HL-60 (cell line): ENCODE measurements around the gene ARFGEF3.

ENCODE experiments used
- DNase-seq, 2 experiments: peaks; one replicate each; pipeline ENCODE4 v3.0.0-alpha.2; 2010 to 2020; ENCODE audit warnings: low read depth in 1 of 2, low spot score in 1 of 2
- H3K27ac ChIP-seq: fragments of 250-450 bp; sonication (Bioruptor Pico); replicated peaks from 2 replicates; pipeline ENCODE4 v1.5.1; 2020; ENCODE audit warnings: mild to moderate bottlenecking, moderate library complexity
- H3K27me3 ChIP-seq: fragments of 250-450 bp; sonication (Bioruptor Pico); 2 replicates; pipeline ENCODE4 v1.5.1; 2021; ENCODE audit warnings: mild to moderate bottlenecking, moderate library complexity; ENCODE audit not compliant: insufficient read depth, poor library complexity, severe bottlenecking
- H3K4me3 ChIP-seq: replicated peaks from 2 replicates; pipeline ENCODE4 v1.5.1; 2011; ENCODE audit warnings: mild to moderate bottlenecking, control low read depth, low read length; ENCODE audit not compliant: insufficient read depth
- GABPA ChIP-seq: IDR thresholded peaks from 2 replicates; pipeline ENCODE4 v1.6.1; 2012; ENCODE audit warnings: low read depth
- POLR2AphosphoS5 ChIP-seq: IDR thresholded peaks from 2 replicates; pipeline ENCODE4 v1.6.1; 2012; ENCODE audit warnings: low read depth
- SPI1 ChIP-seq: IDR thresholded peaks from 2 replicates; pipeline ENCODE4 v1.6.1; 2012; ENCODE audit warnings: low read depth, mild to moderate bottlenecking, borderline replicate concordance
- TF ChIP-seq, protein P1 (sequence below): IDR thresholded peaks from one replicate; pipeline ENCODE4 v1.5.1; 2011; ENCODE audit warnings: low read length, control low read depth, inconsistent platforms; ENCODE audit not compliant: insufficient read depth
- TF ChIP-seq, protein P2 (sequence below): IDR thresholded peaks from 2 replicates; pipeline ENCODE4 v1.6.1; 2012; ENCODE audit warnings: low read depth; ENCODE audit not compliant: insufficient replicate concordance

The ARFGEF3 gene

GRCh38 chr6:138205437-138206094 lies 43.8 kb downstream of the ARFGEF3 start:
- Histone ChIP-seq H3K4me3 (no peak overlapping the region), H3K27me3 (no peaks in the 10 kb centered on the region), H3K27ac (no peak overlapping the region)
- TF ChIP-seq GABPA, result no peak
- TF ChIP-seq POLR2AphosphoS5, result no peak
- TF ChIP-seq, protein P1, sequence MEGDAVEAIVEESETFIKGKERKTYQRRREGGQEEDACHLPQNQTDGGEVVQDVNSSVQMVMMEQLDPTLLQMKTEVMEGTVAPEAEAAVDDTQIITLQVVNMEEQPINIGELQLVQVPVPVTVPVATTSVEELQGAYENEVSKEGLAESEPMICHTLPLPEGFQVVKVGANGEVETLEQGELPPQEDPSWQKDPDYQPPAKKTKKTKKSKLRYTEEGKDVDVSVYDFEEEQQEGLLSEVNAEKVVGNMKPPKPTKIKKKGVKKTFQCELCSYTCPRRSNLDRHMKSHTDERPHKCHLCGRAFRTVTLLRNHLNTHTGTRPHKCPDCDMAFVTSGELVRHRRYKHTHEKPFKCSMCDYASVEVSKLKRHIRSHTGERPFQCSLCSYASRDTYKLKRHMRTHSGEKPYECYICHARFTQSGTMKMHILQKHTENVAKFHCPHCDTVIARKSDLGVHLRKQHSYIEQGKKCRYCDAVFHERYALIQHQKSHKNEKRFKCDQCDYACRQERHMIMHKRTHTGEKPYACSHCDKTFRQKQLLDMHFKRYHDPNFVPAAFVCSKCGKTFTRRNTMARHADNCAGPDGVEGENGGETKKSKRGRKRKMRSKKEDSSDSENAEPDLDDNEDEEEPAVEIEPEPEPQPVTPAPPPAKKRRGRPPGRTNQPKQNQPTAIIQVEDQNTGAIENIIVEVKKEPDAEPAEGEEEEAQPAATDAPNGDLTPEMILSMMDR, result no peak
- TF ChIP-seq, protein P2, sequence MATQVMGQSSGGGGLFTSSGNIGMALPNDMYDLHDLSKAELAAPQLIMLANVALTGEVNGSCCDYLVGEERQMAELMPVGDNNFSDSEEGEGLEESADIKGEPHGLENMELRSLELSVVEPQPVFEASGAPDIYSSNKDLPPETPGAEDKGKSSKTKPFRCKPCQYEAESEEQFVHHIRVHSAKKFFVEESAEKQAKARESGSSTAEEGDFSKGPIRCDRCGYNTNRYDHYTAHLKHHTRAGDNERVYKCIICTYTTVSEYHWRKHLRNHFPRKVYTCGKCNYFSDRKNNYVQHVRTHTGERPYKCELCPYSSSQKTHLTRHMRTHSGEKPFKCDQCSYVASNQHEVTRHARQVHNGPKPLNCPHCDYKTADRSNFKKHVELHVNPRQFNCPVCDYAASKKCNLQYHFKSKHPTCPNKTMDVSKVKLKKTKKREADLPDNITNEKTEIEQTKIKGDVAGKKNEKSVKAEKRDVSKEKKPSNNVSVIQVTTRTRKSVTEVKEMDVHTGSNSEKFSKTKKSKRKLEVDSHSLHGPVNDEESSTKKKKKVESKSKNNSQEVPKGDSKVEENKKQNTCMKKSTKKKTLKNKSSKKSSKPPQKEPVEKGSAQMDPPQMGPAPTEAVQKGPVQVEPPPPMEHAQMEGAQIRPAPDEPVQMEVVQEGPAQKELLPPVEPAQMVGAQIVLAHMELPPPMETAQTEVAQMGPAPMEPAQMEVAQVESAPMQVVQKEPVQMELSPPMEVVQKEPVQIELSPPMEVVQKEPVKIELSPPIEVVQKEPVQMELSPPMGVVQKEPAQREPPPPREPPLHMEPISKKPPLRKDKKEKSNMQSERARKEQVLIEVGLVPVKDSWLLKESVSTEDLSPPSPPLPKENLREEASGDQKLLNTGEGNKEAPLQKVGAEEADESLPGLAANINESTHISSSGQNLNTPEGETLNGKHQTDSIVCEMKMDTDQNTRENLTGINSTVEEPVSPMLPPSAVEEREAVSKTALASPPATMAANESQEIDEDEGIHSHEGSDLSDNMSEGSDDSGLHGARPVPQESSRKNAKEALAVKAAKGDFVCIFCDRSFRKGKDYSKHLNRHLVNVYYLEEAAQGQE, result no peak
- TF ChIP-seq SPI1, result no peak
- DNase-seq, result no peak

- Histone ChIP-seq H3K27ac (no peak overlapping the region), H3K27me3 (no peaks in the 10 kb centered on the region), H3K4me3 (no peak overlapping the region)
- TF ChIP-seq POLR2AphosphoS5 (no peak), GABPA (no peak)
- TF ChIP-seq, protein P2, result no peak
- DNase-seq, result no peak
These were observed 45.1 kb downstream of the ARFGEF3 start for GRCh38 chr6:138206862-138207261.

GRCh38 chr6:138211048-138211581 lies 49.4 kb downstream of the ARFGEF3 start:
- no peaks in the 10 kb centered on the region for H3K27me3 ChIP-seq
- no peak overlapping the region for H3K27ac ChIP-seq
- TF ChIP-seq, protein P1, result no peak
- no peak for TF ChIP-seq SPI1
- TF ChIP-seq, protein P2, result no peak
- no peak for TF ChIP-seq GABPA
- TF ChIP-seq POLR2AphosphoS5, result no peak
- H3K4me3 ChIP-seq, result no peak overlapping the region
- DNase-seq, result no peak
